HG03565 (cell line): ENCODE data around the gene RNASE8.
"Not testable (repeated sequence)": the region's sequence is repeated elsewhere in the genome, so short reads cannot be mapped to it uniquely, and the experiment has no call there.

ENCODE experiments used
- ATAC-seq: cut with Tn5 transposase; IDR thresholded peaks from one replicate; pipeline ENCODE4 v1.9.1; 2021; ENCODE audit warnings: mild to moderate bottlenecking, moderate library complexity; ENCODE audit not compliant: unreplicated experiment

RNASE8 gene

DNA sequence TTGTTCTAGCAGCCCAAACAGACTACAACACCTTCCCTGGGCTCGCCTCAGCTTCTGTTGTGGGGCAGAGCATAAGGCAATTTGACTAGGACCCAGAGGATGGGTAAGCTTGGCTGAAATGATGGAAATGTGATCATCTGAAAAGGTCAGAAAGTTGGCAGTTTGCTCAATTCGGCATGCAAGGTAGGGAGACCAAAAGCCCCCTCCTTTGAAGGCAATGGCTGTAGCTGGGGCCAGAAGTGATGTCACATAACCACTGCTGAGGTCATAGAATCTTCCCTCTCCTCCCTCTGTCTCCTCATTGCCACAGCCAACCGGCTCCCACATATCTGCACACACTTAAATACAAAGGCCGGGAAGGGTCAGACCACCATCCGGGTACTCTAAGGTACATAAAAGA, 27.7 kb upstream of the RNASE8 start, which contains the start of gene TPPP2:
Gene TPPP2 (plus strand): TSS at position 301 of the 400 bp plus-strand sequence. CDS start 365 bp downstream, outside the sequence.
- ATAC-seq: no peak

DNA sequence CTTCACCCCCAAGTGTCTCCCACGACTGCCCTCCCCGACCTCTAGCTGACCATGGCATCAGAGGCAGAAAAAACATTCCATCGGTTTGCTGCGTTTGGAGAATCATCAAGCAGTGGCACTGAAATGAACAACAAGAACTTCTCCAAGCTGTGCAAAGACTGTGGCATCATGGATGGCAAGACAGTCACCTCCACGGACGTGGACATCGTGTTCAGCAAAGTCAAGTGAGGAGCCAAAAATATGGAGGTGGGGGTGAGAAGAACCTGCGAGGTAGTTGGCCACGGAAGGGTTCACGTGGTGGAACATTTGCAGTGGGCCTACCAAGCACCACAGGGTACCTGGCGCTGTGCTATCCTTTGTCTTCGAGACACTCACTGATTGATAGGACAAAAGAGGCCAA, 27.1 kb upstream of the RNASE8 start:
- no peak for ATAC-seq

DNA sequence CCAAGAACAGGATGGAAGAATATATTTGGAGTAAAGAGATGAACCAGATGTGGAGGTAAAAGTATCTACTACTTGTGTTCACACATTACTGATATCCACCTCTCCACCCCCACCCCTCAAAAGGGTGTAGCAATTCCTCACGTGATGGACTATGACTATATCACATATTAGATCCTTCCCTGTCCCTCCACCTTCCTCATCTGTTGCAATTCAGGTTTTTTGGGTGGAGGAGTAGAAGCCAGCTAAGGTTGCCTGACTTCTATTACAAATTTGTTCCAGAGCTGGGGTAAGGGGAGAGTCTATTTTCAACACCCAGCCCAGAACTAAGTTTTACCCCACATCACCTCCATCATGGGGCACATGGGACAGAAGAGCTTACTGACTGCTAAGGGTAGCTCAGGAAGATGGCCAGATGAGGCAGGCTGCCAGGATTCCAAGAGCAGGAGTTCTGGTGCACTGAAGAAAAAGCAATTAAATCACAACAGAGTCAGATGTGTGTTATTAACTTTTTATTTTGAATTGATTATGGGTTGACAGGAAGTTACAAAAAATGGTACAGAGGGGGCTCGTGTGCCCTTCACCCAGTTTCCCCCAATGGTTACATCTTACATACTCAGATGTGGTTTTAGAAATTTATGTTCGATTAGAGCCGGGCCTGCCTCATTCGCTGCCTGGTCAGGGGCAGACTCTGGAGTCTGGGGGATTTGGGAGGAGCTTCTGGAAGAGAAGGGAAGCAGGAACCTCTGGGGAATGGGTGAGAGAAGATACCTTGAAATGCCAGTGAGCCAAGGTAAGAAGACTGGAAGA, 25.1 kb upstream of the RNASE8 start:
- no peak for ATAC-seq

GRCh38 chr14:21033133-21033698, 24.4 kb upstream of the RNASE8 start:
- no peak for ATAC-seq

- ATAC-seq: no peak
These were observed 22.9 kb upstream of the RNASE8 start, which contains the start of gene RNASE13 for GRCh38 chr14:21034707-21035106. RNASE13 (minus strand) TSS chr14:21034807; CDS start chr14:21034288, 519 bp downstream.

DNA sequence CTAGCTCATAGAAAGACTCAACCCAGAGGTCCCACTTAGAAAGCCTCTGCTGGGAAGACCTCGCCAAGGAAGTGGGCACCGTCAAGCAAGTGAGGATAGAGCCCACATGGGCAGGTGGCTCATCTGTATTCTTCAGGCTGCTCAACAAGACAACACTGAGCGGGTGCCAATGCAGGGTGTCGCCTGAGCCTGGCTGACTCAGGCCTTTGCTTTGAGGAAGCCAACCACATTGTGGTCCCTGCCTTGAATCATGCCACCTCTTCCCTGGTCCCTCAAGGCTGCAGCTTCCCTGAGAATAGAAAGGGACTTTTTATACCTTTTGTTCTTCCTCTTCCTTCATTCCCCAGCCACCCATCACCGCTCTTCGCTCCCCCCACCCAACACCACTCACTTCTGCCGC, 20.9 kb upstream of the RNASE8 start:
- no peak for ATAC-seq

DNA sequence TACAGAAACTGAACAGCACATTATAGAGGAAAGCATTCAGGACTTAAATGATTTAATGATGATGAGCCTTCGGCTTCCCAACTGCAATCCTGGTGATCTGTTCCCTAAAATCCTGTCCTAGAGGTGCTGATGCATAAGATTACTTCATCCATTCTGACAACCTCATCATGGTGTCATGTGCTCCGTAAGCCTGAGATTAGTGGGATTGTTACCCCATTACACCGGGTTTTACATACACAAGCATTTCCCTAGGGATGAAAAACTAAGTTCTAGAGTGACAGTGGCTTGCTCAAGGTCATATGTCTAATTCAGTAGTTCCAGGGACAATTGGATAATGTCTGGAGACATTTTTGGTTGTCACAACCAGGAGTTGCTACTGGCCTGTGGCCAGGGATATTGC, 20.5 kb upstream of the RNASE8 start:
- no peak for ATAC-seq

- no peak for ATAC-seq
These were observed 18.9 kb upstream of the RNASE8 start for GRCh38 chr14:21038441-21039422.

- ATAC-seq: no peak
These were observed 17.8 kb upstream of the RNASE8 start for GRCh38 chr14:21039585-21040369.

GRCh38 chr14:21040370-21040925, 17.2 kb upstream of the RNASE8 start:
- no peak for ATAC-seq

DNA sequence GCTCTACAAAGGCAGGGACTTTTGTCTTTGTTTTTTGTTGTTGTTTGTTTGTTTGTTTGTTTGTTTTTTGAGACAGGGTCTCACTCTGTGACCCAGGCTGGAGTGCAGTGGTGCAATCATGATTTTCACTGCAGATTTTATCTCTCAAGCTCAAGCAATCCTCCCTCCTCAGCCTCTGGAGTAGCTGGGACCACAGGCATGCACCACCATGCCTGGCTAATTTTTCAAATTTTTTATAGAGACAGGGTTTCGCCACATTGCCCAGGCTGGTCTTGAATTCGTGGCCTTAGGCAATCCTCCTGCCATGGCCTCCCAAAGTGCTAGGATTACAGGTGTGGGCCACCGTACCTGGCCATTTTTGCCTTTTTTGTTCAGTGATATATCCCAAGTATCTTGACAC, 16.7 kb upstream of the RNASE8 start:
- ATAC-seq: not testable (repeated sequence)

DNA sequence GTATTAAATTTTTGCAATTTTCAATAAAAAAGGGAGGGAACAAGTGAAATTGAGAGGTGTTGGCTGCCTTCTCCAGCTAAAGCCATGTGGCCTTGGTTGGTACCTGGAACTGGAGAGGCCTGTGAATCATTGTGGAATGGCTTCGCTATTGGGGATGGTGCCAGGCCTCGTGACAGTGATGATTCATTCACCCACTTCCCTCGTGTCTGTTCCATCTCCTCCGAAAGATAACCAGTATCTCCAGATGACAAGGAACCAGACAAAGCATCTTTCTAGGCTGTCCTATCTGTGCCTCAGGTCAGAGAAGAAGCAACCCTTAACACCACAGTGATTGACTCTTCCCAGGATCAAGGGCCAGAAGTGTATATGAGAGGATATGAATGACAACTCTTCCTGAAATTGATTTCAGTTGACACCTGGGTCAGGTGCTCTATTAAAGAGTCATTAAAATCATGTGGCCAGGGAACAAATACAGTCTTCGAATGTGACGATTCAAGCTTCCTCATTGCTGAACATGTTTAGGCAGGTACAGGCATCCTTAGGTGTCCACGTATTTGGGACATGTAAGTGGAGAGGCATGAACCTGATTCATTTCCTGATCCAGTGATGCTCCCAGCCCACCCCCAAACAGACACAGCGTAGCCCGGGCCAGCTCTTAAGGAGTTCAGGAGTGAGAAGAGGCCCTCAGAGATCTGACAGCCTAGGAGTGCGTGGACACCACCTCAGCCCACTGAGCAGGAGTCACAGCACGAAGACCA, 15.8 kb upstream of the RNASE8 start, which contains the start of gene RNASE7:
Gene RNASE7 (plus strand): TSS at position 687 of the 758 bp plus-strand sequence. CDS start 631 bp downstream, outside the sequence.
- no peak for ATAC-seq

- no peak for ATAC-seq
These were observed 14.7 kb upstream of the RNASE8 start for GRCh38 chr14:21042918-21043317.

- ATAC-seq: no peak
These were observed 14.1 kb upstream of the RNASE8 start for GRCh38 chr14:21043387-21043973.

- ATAC-seq: no peak
These were observed 13.5 kb upstream of the RNASE8 start for GRCh38 chr14:21043974-21044618.

- no peak for ATAC-seq
These were observed 10.2 kb upstream of the RNASE8 start for GRCh38 chr14:21047378-21047781.

GRCh38 chr14:21048638-21049037, 9.0 kb upstream of the RNASE8 start:
- no peak for ATAC-seq

- no peak for ATAC-seq
These were observed 8.3 kb upstream of the RNASE8 start for GRCh38 chr14:21049271-21049673.
